WTC11 (cell line): ENCODE results near the gene ALPI.

Experiments
- ARID4B ChIP-seq: sonication (generic); formaldehyde crosslinking; IDR thresholded peaks from 2 replicates; pipeline ENCODE4 v1.8.0; 2023; ENCODE audit warnings: missing genetic modification reagents, mild to moderate bottlenecking, borderline replicate concordance
- ATF6 ChIP-seq: sonication (generic); formaldehyde crosslinking; IDR thresholded peaks from 2 replicates; pipeline ENCODE4 v1.8.1; 2023; ENCODE audit warnings: mild to moderate bottlenecking, missing genetic modification reagents
- CTCF ChIP-seq: fragments of 200-600 bp; IDR thresholded peaks from 2 replicates; pipeline ENCODE4 v1.8.0; 2022; ENCODE audit warnings: antibody characterized with exemption
- EMX1 ChIP-seq: fragments of 250-450 bp; sonication (Bioruptor Pico); IDR thresholded peaks from 2 replicates; pipeline ENCODE4 v1.8.0; 2021; ENCODE audit warnings: mild to moderate bottlenecking
- ESRRA ChIP-seq: sonication (generic); formaldehyde crosslinking; IDR thresholded peaks from 2 replicates; pipeline ENCODE4 v1.8.1; 2022; ENCODE audit warnings: mild to moderate bottlenecking, missing genetic modification reagents, borderline replicate concordance
- IRF2 ChIP-seq: sonication (generic); formaldehyde crosslinking; IDR thresholded peaks from 2 replicates; pipeline ENCODE4 v1.8.0; 2022; ENCODE audit warnings: low read depth, missing genetic modification reagents, borderline replicate concordance
- MAX ChIP-seq: sonication (generic); formaldehyde crosslinking; IDR thresholded peaks from 2 replicates; pipeline ENCODE4 v1.8.0; 2022; ENCODE audit warnings: mild to moderate bottlenecking, missing genetic modification reagents
- RELA ChIP-seq: sonication (generic); formaldehyde crosslinking; IDR thresholded peaks from 2 replicates; pipeline ENCODE4 v1.8.1; 2022; ENCODE audit warnings: missing genetic modification reagents, mild to moderate bottlenecking, borderline replicate concordance
- RORB ChIP-seq: fragments of 250-450 bp; sonication (Bioruptor Pico); IDR thresholded peaks from 2 replicates; pipeline ENCODE4 v1.9.0; 2021; ENCODE audit warnings: mild to moderate bottlenecking
- SP1 ChIP-seq: sonication (generic); formaldehyde crosslinking; conservative IDR thresholded peaks from 2 replicates; pipeline ENCODE4 v1.8.1; 2022; ENCODE audit warnings: missing genetic modification reagents
- TCF7 ChIP-seq: sonication (generic); formaldehyde crosslinking; IDR thresholded peaks from 2 replicates; pipeline ENCODE4 v1.8.0; 2022; ENCODE audit warnings: mild to moderate bottlenecking, low read depth, missing genetic modification reagents, moderate library complexity
- ZNF416 ChIP-seq: fragments of 250-450 bp; sonication (Bioruptor Pico); IDR thresholded peaks from 2 replicates; pipeline ENCODE4 v1.9.0; 2021; ENCODE audit warnings: mild to moderate bottlenecking, inconsistent platforms
- TF ChIP-seq, protein P1 (sequence below): sonication (generic); formaldehyde crosslinking; IDR thresholded peaks from 2 replicates; pipeline ENCODE4 v1.8.1; 2022; ENCODE audit warnings: low read depth, missing genetic modification reagents, borderline replicate concordance
- TF ChIP-seq, protein P2 (sequence below): sonication (generic); formaldehyde crosslinking; IDR thresholded peaks from 2 replicates; pipeline ENCODE4 v1.8.0; 2022; ENCODE audit warnings: mild to moderate bottlenecking, missing genetic modification reagents

DNA sequence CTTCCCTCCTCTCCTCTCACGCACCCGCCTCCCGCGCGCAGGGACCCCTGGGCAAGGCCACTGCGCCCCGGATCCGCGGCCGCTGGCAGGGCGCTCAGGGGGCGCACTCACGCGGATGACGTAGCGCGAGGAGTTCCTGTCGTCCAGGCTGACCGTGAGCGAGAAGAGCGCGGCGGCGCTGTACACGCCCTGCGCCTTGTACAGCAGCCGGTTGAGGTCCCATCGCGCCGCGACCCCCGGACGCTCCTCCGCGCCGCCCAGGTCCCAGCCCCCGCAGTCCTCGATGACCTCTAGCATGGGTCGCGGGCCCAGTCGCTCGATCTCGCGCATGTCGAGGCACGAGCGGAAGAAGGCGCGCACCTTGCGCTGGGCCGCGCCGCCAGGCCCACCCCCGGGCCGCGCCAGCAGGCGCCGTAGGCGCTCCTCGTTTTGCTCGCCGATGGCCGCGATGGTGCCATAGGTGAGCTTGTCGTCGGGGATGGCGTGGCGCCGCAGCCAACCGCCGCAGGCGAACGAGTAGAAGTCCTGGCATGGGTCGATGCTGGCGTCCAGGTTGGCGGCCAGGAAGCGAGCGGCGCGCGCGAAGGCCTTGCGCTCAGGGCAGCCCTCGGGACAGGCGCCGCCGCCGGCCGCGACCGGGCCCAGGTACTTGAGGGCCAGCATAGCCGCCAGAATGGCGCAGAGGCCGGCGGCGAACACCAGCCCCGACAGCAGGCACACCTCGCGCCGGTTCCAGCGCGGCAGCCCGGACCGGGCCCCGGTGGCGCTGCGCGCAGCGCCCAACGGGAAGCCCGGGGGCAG is 30.0 kb downstream of the ALPI start:
- TF ChIP-seq, protein P1, sequence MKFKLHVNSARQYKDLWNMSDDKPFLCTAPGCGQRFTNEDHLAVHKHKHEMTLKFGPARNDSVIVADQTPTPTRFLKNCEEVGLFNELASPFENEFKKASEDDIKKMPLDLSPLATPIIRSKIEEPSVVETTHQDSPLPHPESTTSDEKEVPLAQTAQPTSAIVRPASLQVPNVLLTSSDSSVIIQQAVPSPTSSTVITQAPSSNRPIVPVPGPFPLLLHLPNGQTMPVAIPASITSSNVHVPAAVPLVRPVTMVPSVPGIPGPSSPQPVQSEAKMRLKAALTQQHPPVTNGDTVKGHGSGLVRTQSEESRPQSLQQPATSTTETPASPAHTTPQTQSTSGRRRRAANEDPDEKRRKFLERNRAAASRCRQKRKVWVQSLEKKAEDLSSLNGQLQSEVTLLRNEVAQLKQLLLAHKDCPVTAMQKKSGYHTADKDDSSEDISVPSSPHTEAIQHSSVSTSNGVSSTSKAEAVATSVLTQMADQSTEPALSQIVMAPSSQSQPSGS (CRISPR knock-in tag): no peak
- TF ChIP-seq CTCF (no peak), RORB (no peak), ZNF416 (no peak), ARID4B (CRISPR knock-in tag) (0 out of 2 replicates have a peak, but pooled peaks have one; percentile 65), ATF6 (CRISPR knock-in tag) (no peak), EMX1 (no peak), MAX (CRISPR knock-in tag) (peak; percentile 86), IRF2 (CRISPR knock-in tag) (no peak), RELA (CRISPR knock-in tag) (0 out of 2 replicates have a peak, but pooled peaks have one; percentile 19), SP1 (CRISPR knock-in tag) (peak; percentile 33; the same call in 1 of the 2 replicates), ESRRA (CRISPR knock-in tag) (peak; percentile 66; the same call in 1 of the 2 replicates), TCF7 (CRISPR knock-in tag) (no peak)
- TF ChIP-seq, protein P2, sequence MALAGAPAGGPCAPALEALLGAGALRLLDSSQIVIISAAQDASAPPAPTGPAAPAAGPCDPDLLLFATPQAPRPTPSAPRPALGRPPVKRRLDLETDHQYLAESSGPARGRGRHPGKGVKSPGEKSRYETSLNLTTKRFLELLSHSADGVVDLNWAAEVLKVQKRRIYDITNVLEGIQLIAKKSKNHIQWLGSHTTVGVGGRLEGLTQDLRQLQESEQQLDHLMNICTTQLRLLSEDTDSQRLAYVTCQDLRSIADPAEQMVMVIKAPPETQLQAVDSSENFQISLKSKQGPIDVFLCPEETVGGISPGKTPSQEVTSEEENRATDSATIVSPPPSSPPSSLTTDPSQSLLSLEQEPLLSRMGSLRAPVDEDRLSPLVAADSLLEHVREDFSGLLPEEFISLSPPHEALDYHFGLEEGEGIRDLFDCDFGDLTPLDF (CRISPR knock-in tag): no peak
